NCI-H128 (cell line): ENCODE data around the gene UFC1.
A peak's percentile ranks its signal among the peaks of the same experiment; 100 is the strongest.
"Not testable (repeated sequence)": the region's sequence is repeated elsewhere in the genome, so short reads cannot be mapped to it uniquely, and the experiment has no call there.

Source experiments
- DNase-seq: peaks from one replicate; lab custom pipeline; 2025; ENCODE audit not compliant: unreplicated experiment; lab: John Stamatoyannopoulos, UW

UFC1 gene

GRCh38 chr1:161153682-161154337 is at the start of gene UFC1:
TSS of gene UFC1 (plus strand) at chr1:161153978. CDS start at chr1:161153998, 20 bp downstream.
- DNase-seq: peak; percentile 73

DNA sequence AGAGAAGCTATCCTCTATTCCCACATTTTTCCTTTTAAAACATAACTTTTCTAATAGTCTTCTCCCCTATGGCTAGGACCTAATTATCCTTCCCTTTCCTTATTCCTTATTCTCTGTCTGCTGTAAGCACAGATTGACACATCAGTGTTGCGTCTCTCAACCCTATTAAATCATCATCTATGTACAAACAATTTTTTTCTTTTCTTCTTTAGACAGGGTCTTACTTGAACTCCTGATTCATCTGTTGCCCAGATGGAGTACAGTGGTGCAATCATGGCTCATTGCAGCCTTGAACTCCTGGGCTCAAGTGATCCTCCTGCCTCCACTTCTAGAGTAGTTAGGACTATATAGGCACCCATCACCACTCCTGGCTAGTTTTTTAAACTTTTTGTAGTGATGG is 47.3 kb upstream of the UFC1 start:
- no peak for DNase-seq

DNA sequence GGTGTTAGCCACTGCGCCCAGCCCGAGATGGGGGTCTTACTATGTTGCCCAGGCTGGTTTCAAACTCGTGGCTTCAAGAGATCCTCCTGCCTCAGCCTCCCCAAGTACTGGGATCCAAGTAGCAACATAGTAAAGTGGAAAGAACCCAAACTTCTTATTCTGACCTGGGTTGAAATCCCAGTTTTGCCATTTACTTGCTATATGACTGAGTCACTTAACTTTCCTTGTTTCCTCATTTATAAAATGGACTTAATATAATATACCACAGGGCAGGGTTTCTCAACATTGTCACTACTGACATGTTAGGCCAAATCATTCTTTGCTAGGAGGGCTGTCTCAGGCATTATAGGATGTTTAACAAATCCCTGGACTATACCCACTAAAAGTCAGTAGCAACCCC is 42.7 kb upstream of the UFC1 start:
- DNase-seq: no peak

DNA sequence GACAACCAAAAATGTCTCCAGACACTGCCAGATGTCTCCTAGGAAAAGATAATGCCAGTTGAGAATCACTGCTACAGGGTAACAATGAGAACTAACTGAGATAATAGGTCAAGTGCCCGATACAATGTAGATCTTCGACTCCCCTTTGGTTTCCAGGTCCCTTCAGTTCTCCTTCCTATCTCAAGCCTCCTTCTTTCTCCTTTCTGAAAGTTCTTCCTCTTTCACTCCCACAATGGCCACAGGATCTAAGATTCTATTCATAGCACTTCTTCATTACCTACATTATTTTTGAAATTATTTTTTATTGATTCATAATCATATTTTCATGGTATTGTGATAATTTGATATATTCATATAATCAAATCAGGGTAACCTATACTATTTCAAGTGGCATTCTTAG is 42.3 kb upstream of the UFC1 start:
- no peak for DNase-seq

DNA sequence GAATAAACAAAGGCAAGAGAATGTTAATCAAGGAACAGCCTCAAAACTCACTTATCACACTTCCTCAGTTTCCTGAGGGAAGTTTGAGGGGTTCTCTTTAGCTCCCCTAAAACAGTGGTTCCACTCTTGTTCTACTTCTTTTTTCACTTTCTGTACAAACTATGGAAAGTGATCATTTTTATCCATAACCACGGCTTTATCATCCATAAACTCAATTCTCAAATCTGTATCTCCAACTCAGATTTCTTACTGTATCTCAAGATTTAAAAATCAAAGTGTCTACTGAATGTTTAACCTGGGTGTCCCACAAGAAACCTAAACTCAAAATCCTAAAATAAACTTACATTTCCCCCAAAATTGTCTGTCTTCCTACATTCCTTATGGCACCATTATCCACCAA is 39.9 kb upstream of the UFC1 start:
- DNase-seq: no peak

- DNase-seq: no peak
Observed at GRCh38 chr1:161114556-161114955, 39.2 kb upstream of the UFC1 start.

GRCh38 chr1:161115132-161115711 is 38.6 kb upstream of the UFC1 start:
- DNase-seq: no peak

- DNase-seq: not testable (repeated sequence)
Observed at GRCh38 chr1:161115961-161116360, 37.8 kb upstream of the UFC1 start.

- DNase-seq: peak; percentile 68
Observed at GRCh38 chr1:161117759-161118581, 35.8 kb upstream of the UFC1 start, which contains the start of the genes NIT1 and PFDN2. TSS of gene NIT1 (plus strand) at chr1:161118105. CDS start at chr1:161118177, 72 bp downstream. TSS of gene PFDN2 (minus strand) at chr1:161118037. CDS start at chr1:161118026, 11 bp downstream.

DNA sequence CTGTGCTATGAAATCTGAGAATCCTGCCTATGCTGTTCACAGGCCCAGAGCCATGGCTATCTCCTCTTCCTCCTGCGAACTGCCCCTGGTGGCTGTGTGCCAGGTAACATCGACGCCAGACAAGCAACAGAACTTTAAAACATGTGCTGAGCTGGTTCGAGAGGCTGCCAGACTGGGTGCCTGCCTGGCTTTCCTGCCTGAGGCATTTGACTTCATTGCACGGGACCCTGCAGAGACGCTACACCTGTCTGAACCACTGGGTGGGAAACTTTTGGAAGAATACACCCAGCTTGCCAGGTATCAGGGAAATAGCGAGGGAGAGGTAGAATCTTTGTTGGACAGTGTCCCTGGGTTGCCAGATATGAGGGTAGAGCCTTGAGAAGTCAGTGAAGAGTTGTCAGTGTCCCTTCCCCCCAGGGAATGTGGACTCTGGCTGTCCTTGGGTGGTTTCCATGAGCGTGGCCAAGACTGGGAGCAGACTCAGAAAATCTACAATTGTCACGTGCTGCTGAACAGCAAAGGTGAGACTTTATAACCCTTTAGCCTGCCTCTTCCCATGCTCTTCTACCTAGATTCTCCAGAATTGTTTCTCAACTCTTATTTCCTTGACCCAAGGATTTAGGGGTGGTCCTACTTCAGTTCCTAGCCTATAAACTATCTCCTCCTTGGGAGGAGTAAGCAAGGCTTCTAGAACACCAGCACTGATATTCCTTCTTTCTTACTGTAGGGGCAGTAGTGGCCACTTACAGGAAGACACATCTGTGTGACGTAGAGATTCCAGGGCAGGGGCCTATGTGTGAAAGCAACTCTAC is 34.5 kb upstream of the UFC1 start:
- no peak for DNase-seq

GRCh38 chr1:161121042-161121650 is 32.6 kb upstream of the UFC1 start:
- no peak for DNase-seq

DNA sequence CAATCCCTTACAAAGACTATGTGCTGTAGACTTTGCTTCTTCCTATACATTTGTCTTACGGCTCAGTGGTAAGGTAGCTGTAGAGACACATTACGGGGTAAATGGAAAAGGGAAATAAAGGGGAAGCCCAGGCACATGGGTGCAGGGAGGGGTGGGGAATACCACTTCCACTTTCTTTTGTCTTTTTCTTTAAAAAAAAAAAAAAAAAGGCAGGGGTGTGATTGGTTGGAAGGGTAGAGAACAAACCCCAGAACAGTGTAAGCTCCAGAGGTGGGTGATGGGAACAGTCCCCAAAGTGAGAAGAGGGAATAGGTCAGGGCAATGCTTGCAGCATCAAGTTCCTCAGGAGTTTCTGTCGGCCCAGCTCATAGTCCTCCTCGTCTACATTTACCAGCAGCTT is 31.9 kb upstream of the UFC1 start:
- DNase-seq: no peak

DNA sequence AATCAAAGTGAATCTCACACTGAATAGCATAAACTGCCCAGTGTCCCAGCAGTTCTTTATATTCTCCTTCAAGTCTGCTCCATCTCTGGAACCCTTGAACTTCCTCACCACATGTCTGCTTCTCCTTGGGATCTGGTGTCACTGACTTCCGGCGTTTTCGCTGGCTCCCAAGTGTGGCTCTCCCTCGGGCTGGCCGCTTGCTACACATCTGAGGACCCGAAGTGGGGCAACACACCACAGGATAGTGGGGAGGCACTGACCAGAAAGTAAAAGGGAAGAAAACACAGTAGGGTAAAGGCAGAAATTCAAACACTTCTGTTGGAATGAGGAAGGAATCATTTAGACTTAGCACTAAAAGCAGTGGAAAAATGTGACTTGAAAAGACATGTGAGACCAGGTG is 30.8 kb upstream of the UFC1 start:
- DNase-seq: no peak

- no peak for DNase-seq
Observed at GRCh38 chr1:161127649-161128048, 26.1 kb upstream of the UFC1 start.

DNA sequence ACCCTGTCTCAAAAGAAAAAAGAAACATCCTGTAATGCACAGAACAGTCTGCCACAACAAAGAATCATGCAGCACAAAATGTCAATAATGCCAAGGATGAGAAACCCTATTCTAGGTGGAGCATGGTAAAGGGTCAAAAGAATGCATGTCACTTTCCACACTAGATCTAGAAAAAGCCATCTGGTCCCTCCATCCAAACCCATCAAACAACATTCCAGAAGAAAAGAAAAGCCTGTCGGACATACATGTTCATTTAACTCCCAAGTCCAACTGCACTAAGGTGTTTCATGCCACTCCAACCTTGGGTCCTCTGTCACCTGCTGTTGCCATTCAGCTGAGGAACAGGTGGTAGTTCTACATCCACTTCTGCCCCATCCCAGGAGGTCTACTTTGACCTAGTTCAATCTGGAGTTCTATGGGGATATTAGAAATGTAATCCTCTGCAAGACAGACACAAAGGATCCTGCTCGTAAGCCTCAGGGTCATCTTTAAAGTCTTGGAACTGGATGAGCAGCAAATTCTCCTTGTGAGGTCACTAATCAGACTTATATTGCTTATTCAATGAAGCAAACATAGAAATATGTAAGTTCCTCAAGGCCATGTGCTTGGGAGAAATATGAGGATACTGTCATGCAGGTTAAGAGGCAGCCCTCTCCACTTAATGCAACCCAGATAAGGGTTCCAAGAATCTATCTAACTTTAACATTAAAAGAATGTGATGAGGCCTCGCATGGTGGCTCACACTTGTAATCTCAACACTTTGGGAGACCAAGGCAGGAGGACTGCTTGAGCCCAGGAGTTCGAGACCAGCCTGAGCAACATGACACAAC is 25.0 kb upstream of the UFC1 start:
- no peak for DNase-seq

DNA sequence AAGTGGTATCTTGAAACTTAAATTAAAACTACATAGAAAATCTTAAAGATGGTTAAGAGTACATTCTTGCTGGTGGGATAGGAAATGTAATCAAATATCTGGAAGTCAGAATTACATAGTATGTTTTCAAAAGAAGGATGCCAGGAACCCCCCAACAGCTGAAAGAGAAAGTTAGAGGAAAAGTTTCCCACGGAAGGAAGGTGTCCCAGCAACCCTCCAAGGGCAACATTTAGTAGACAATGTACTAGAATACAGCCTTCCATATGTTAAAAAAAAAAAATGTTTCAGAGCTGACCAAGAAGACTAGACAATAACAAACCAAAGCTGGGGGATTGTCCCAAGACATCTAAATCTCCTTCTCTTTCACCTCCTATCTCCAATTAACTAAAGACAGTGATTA is 23.5 kb upstream of the UFC1 start:
- no peak for DNase-seq

- no peak for DNase-seq
Observed at GRCh38 chr1:161131523-161132409, 22.0 kb upstream of the UFC1 start.

- DNase-seq: peak; percentile 83
Observed at GRCh38 chr1:161132410-161133219, 21.2 kb upstream of the UFC1 start, which contains the start of gene DEDD. TSS of gene DEDD (minus strand) at chr1:161132667. CDS start at chr1:161124462, 8,205 bp downstream.
